ENCODE results near the gene RNPS1.

Gene RNPS1

DNA sequence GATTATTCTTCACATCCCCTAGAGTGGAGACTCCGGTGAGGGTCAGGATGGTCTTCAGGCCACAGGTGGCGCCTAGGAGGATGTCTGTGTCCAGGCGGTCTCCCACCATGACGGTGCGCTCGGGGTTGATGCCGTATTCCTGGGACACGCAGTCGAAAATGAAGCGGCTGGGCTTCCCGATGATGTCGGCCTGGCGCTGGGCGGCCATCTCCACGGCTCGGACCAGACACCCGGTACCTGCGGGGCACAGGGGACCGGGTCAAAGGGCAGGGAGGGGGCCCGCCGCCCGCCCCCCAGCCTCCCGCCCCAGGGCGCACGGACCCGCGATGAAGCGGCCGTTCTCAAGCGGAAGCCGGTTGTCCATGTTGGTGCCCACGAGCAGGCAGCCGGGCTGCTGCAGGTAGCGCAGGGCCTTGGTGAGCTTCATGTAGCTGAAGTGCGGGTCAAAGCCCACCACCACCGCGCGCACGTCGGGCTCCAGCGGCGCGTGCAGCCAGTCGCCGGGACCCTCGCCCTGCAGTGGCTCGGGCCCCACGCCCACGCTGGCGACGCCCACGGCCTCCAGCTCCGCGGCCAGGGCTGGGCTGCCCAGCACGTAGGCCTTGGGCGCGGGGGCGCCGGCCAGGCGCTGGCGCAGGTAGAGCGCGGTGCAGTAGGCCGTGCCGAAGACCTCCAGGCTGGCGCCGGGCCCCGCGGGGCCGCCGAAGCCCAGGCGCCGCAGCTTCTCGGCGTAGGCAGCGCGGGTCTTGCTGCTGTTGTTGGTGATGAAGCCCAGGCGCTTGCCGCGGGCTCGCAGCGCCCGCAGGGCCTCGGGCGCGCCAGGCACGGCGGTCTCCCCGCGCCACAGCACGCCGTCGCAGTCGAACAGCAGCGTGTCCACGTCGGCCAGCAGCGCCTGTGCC, 53.9 kb downstream of the RNPS1 start:
- peak overlapping the region; percentile 99 for H3K27ac ChIP-seq

DNA sequence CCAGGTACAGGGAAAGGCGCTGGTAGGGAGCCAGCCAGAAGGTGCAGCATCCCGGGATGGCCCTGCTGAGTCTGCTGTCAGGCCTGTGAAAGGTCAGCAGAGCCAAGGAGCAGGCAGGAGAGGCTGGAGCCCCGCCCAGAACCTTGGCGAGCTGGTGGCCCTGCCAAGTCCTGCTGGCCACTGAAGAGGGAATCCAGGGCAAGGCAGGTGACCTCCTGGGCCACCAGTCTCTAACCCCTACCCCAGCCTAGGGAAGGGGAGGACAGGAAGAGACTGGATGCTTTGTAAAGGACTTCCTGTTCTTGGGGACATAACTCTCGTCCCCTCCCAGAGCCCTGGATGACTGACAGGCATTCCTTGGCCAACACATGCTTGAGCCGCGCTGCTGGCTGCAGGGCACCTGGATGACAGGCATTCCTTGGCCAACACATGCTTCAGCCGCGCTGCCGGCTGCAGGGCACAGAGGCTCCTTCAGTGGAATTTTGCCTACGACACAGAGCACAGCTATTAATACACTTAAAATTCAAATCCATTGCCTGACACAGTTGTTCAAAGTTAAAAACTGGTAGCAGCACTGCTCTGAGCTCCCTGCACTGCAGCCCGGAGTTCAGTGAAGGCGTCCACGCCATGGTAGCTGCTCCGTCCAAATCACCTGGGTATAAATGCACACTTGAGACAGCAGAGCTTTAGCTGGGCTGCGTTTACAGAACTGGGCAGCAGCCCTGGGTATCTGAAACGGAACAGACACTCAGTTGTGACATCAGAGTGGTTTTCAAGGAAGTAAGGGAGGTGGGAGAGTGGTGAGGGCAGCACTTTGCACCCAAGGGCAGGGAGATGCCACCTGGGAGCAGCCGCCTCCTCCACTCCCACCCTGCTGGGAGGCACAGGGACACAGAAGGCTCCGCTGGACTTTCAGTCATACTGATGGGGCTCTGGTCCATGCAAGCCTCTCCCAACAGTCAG, 55.3 kb downstream of the RNPS1 start:
- TF ChIP-seq, protein P1, sequence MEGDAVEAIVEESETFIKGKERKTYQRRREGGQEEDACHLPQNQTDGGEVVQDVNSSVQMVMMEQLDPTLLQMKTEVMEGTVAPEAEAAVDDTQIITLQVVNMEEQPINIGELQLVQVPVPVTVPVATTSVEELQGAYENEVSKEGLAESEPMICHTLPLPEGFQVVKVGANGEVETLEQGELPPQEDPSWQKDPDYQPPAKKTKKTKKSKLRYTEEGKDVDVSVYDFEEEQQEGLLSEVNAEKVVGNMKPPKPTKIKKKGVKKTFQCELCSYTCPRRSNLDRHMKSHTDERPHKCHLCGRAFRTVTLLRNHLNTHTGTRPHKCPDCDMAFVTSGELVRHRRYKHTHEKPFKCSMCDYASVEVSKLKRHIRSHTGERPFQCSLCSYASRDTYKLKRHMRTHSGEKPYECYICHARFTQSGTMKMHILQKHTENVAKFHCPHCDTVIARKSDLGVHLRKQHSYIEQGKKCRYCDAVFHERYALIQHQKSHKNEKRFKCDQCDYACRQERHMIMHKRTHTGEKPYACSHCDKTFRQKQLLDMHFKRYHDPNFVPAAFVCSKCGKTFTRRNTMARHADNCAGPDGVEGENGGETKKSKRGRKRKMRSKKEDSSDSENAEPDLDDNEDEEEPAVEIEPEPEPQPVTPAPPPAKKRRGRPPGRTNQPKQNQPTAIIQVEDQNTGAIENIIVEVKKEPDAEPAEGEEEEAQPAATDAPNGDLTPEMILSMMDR (IDR thresholded peaks at IDR 0.05): no peak
- TF ChIP-seq ZFX (IDR thresholded peaks at IDR 0.05; ENCODE audit: borderline replicate concordance): no peak
- peak overlapping the region; percentile 99 for H3K27ac ChIP-seq

More for the DNA sequence above, 53.9 kb downstream of the RNPS1 start:
- TF ChIP-seq, protein P1 (IDR thresholded peaks at IDR 0.05): no peak
- TF ChIP-seq ZFX (IDR thresholded peaks at IDR 0.05; ENCODE audit: borderline replicate concordance): no peak

DNA sequence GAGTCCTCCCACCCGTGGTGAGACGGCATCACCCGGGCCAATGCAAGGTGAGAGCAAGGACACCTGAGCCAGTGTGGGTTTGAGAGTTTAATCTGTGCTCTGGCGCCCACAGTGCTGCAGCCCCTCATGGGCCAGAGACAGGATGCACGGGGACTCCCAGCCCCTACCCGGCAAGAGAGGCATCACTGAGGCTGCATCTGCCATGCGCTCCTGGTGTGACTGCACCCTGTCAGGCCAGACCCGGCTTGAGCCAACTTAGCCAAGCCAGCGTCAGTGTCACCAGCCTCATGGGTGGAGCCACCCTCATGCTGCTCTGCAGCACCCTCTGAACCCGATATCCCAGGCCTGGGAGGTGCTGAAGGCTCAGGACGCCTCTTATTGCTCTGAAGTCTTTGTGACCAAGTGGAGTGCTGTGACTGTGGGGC, 56.0 kb downstream of the RNPS1 start:
- TF ChIP-seq, protein P1 (IDR thresholded peaks at IDR 0.05): no peak
- no peak for TF ChIP-seq ZFX (IDR thresholded peaks at IDR 0.05; ENCODE audit: borderline replicate concordance)
- H3K27ac ChIP-seq: peak overlapping the region; percentile 99

DNA sequence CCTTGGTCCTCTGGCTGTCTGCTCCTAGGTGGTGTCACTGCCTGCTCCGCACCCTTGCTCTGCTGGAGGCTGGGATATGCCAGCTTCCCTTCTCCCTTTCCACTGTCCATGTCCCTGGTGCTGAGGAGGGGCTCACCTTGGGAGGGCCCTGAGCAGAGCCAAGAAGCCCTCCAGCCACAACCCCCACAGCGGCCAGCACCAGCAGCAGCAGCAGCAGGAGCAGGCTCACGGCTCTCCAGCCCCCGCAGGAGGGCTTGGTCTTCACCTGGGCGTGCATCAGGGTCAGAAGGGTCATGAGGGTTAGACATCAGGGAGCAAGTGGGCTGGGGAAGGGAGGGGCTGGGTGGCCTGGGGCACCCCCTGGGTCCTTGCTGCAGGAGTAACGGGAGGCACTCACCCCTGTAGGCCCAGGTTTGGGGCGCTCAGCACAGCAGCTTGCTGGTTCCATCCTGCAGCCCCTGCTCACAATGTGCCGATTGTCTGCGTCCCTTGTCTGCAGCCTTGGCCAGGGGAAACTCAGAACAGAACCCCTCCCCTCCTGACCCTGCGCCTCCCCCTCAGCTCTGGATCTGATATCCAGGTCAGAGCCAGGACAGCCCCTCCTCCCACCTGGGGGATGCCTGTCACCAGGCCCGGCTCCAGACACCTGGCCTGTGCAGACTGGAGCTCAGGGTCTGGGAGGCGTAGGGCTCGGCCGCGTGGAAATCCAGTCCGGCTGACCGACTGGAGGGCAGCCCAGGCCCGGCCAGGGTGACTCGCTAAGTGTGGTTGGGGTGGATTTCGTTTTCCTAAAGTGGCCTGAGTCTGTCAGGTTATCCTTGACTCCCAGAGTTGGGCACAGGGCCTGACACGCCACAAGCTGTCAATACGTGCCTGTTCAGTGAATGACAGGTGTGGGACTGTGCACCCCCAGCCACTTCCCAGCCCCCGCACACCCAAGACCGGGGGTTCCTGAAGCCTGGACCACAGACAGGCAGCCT, 57.2 kb downstream of the RNPS1 start, which contains the start of gene BRICD5:
TSS of gene BRICD5 (minus strand) at position 478 of the 980 bp plus-strand sequence. CDS start at position 448, 30 bp downstream.
- TF ChIP-seq, protein P1 (IDR thresholded peaks at IDR 0.05): no peak
- TF ChIP-seq ZFX (IDR thresholded peaks at IDR 0.05; ENCODE audit: borderline replicate concordance): no peak
- peak within 1 kb of the TSS; percentile 99 for H3K27ac ChIP-seq

DNA sequence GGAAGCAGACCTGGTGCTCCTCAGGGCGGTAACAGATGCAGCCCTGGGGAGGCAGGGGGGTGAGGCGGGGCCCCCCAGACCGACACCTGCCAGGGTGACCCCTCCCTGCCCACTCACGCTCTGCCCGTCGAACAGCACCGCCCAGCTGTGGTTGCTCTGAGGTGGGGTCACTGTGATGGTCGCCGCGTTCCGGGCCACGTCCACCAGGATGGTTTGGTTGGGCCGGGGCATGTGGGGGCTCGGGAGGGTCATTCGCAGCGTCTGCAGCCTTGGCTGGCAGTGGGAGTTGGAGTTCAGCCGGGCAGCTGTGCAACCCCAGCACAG, 58.0 kb downstream of the RNPS1 start:
- peak overlapping the region; percentile 99 for H3K27ac ChIP-seq
- TF ChIP-seq ZFX (IDR thresholded peaks at IDR 0.05; ENCODE audit: borderline replicate concordance): no peak
- TF ChIP-seq, protein P1 (IDR thresholded peaks at IDR 0.05): no peak

DNA sequence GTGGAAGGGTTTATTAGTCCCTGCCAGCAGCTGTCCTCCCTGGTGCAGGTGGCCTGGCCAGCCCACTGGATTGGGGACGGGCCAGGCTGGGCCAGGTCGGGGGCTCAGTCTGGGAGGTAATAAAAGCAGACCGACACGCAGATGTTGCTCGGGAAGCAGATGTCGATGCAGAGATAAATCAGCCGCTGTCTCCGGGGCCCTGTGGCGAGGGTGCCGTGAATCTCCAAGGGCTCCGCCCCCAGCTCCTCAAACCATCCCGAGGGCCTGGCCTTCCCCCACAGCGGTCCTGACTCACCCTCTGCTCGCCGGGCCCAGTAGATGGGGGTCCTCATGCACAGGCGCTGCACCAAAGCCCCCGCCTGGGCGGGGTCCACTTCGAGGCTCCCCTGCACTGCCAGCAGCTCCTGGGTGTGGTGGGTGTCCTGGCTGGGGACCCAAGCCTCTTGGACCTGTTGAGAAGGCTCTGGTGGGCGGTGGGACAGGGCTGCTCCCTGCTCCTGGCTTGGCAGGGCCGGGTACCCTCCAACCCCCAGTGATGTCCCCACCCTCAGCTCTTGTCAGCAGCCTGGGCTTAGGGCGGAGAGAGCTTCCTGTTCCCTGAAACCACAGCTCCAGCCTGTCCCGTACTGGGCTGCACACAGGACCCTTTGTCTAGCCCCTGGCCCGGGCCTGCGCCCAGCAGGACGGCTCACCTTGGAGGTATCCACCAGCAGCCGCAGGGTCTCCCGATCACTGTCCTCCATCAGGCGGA, 58.5 kb downstream of the RNPS1 start:
- TF ChIP-seq ZFX (IDR thresholded peaks at IDR 0.05; ENCODE audit: borderline replicate concordance): no peak
- TF ChIP-seq, protein P1 (IDR thresholded peaks at IDR 0.05): no peak
- H3K27ac ChIP-seq: peak overlapping the region; percentile 99

All from 22Rv1 (cell line).